ENCODE data around the gene SNRPA1.

DNA sequence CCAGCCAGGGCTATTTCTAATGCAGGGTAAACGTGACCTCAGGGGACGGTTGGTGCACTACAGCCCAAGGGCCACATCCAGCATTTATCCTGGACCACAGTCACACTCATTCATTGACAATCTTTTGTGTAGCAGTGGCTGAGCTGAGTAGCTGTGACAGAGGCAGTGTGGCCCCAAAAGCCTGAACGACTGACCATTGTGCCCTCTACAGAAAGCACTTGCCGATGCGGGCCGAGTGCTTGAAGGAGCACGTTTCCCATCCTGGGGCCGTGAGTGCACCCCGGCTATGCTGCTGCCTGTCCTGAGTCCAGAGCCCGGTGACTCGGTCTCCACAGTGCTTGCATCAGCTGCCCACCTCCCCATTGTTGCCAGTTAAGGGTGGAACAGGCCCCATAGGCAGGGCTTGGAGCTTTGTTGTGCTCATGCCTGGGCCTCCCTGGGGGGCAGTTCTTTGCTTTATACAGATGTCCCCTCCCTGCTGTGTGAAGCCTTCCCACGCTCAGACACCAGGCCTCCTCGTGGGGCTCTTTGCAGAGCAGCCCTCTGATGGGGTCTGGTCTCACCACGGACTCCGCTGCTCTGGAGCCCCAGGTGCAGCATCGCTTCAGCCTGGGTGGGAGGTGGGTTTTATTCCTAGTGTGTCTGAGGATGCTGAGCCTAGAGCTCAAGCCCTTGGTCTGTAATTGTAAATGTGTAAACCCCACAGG lies 13.0 kb upstream of the SNRPA1 start:
- TF ChIP-seq CTCF (IDR thresholded peaks at IDR 0.05; ENCODE audit: low read depth, low read length) (no peak), EZH2phosphoT487 (IDR thresholded peaks at IDR 0.05; ENCODE audit: low read depth) (no peak)
